Measurements from ENCODE around the gene ANKRD60. TPM values are rescaled to one million over a fixed set of nuclear protein-coding genes. Genes with fewer than 3 reads are reported as not detected.
A peak's percentile ranks its signal among the peaks of the same experiment; 100 is the strongest.

ANKRD60 gene
- total RNA-seq, 4 donors from 2014 or later, result not detected

GRCh38 chr20:58271606-58272351, 43.3 kb upstream of the ANKRD60 start:
- WGBS, 2 donors (ENCODE audit: low coverage in 1 of 2), result 70 to 78% methylated on average over 6 to 9 of the region's 9 CpGs
- H3K4me3 ChIP-seq, result no peak overlapping the region
- DNase-seq, result no peak
- H3K4me1 ChIP-seq, result peaks cover 0 to 30% (median 8%) of the 10 kb centered on the region in 4 donors
- TF ChIP-seq POLR2A (IDR thresholded peaks at IDR 0.05) (no peak), EP300 (IDR thresholded peaks at IDR 0.05; ENCODE audit: low read depth) (no peak), POLR2AphosphoS5 (IDR thresholded peaks at IDR 0.05) (no peak)
- TF ChIP-seq, protein P1, sequence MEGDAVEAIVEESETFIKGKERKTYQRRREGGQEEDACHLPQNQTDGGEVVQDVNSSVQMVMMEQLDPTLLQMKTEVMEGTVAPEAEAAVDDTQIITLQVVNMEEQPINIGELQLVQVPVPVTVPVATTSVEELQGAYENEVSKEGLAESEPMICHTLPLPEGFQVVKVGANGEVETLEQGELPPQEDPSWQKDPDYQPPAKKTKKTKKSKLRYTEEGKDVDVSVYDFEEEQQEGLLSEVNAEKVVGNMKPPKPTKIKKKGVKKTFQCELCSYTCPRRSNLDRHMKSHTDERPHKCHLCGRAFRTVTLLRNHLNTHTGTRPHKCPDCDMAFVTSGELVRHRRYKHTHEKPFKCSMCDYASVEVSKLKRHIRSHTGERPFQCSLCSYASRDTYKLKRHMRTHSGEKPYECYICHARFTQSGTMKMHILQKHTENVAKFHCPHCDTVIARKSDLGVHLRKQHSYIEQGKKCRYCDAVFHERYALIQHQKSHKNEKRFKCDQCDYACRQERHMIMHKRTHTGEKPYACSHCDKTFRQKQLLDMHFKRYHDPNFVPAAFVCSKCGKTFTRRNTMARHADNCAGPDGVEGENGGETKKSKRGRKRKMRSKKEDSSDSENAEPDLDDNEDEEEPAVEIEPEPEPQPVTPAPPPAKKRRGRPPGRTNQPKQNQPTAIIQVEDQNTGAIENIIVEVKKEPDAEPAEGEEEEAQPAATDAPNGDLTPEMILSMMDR (IDR thresholded peaks at IDR 0.05), result no peak
- peaks cover 0 to 4% of the 10 kb centered on the region in 2 donors for H3K9me3 ChIP-seq
- H3K27me3 ChIP-seq, result no peaks in the 10 kb centered on the region
- in situ Hi-C loops (cut with MboI; ENCODE audit: low pct_ligation_motif_present in 1 of 4, low pct_unique_long_range_greater_than_20kb in 1 of 4, low sequenced_read_pairs in 3 of 4), result no loop called here
- H3K27ac ChIP-seq, result no peak overlapping the region
- H3K36me3 ChIP-seq, result no peaks in the 10 kb centered on the region
- intact Hi-C loops (cut with DNase I; ENCODE audit: low total_unique reads), result no loop called here

- TF ChIP-seq POLR2A (IDR thresholded peaks at IDR 0.05) (no peak), EP300 (IDR thresholded peaks at IDR 0.05; ENCODE audit: low read depth) (no peak), POLR2AphosphoS5 (IDR thresholded peaks at IDR 0.05) (no peak)
Observed at GRCh38 chr20:58268936-58269619, 40.6 kb upstream of the ANKRD60 start.

GRCh38 chr20:58268421-58268821, 40.0 kb upstream of the ANKRD60 start:
- in situ Hi-C loops (cut with MboI; ENCODE audit: low pct_ligation_motif_present in 1 of 4, low pct_unique_long_range_greater_than_20kb in 1 of 4, low sequenced_read_pairs in 3 of 4) (no loop called here), intact Hi-C loops (cut with DNase I; ENCODE audit: low total_unique reads) (no loop called here)
- DNase-seq, result peak; percentile 34

More at GRCh38 chr20:58268936-58269619, 40.6 kb upstream of the ANKRD60 start:
- no peak for DNase-seq
- H3K27ac ChIP-seq, result peak overlapping the region in 3 of 4 donors; percentile 28 to 59 (median 48)
- peaks cover 0 to 2% of the 10 kb centered on the region in 2 donors for H3K9me3 ChIP-seq
- peaks cover 0 to 38% (median 12%) of the 10 kb centered on the region in 4 donors for H3K4me1 ChIP-seq
- no peaks in the 10 kb centered on the region for H3K27me3 ChIP-seq
- WGBS, 2 donors (ENCODE audit: low coverage in 1 of 2), result 81 to 87% methylated on average over 8 to 13 of the region's 13 CpGs
- in situ Hi-C loops (cut with MboI; ENCODE audit: low pct_ligation_motif_present in 1 of 4, low pct_unique_long_range_greater_than_20kb in 1 of 4, low sequenced_read_pairs in 3 of 4) (no loop called here), intact Hi-C loops (cut with DNase I; ENCODE audit: low total_unique reads) (no loop called here)
- H3K36me3 ChIP-seq, result no peaks in the 10 kb centered on the region
- no peak overlapping the region for H3K4me3 ChIP-seq

DNA sequence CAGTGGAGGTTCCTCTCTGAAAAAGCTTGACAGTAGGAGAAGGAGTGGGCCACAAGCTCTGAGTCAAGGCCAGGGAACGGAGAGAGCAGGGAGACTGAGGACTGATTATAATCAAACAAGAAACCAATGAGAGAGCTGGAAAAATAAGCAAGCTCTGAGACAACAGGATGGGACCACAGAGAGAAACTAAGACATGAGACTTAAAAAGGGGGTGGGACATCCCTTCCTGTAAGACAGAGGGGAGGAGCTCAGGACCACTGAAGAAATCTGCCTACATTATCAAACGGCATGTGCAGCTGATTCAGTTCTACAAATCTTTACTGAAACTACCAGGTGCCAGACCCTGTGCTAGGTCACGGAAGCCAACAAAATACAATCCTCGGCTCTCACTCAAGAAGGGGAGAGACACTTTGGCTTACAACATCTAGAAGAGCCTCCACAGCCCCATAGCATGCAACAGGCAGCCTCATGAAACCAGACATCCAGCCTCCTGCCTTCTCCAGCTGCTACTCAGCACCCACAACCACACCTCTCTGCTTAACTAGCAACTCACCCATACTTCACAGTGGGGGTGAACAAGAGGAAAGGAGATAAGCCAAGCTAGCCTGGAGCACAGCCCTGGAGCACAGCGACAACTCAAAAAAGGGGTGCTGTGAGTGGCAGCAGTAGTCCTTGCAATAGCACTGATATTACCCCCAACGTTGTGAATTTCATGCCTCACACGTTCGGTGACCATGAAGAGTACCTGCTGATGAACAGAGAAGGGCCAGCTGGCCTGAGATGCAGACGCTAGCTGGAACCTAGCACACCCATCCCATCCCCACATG, 39.1 kb upstream of the ANKRD60 start:
- in situ Hi-C loops (cut with MboI; ENCODE audit: low pct_ligation_motif_present in 1 of 4, low pct_unique_long_range_greater_than_20kb in 1 of 4, low sequenced_read_pairs in 3 of 4) (no loop called here), intact Hi-C loops (cut with DNase I; ENCODE audit: low total_unique reads) (no loop called here)
- TF ChIP-seq EP300 (IDR thresholded peaks at IDR 0.05; ENCODE audit: low read depth) (no peak), POLR2A (IDR thresholded peaks at IDR 0.05) (no peak)
- TF ChIP-seq, protein P1 (IDR thresholded peaks at IDR 0.05), result no peak
- DNase-seq, result no peak
- Histone ChIP-seq H3K4me3 (no peak overlapping the region), H3K4me1 (peaks cover 0 to 40% (median 13%) of the 10 kb centered on the region in 4 donors), H3K36me3 (no peaks in the 10 kb centered on the region), H3K9me3 (no peaks in the 10 kb centered on the region), H3K27me3 (no peaks in the 10 kb centered on the region), H3K27ac (peak overlapping the region in 1 of 4 donors; percentile 59)
- WGBS, 2 donors (ENCODE audit: low coverage in 1 of 2), result 83 to 96% methylated on average over 3 to 9 of the region's 9 CpGs

More at GRCh38 chr20:58268421-58268821, 40.0 kb upstream of the ANKRD60 start:
- H3K9me3 ChIP-seq, result no peaks in the 10 kb centered on the region
- H3K27me3 ChIP-seq, result no peaks in the 10 kb centered on the region
- H3K4me3 ChIP-seq, result no peak overlapping the region
- H3K36me3 ChIP-seq, result no peaks in the 10 kb centered on the region
- peaks cover 0 to 40% (median 13%) of the 10 kb centered on the region in 4 donors for H3K4me1 ChIP-seq
- no peak for TF ChIP-seq EP300 (IDR thresholded peaks at IDR 0.05; ENCODE audit: low read depth)
- no peak for TF ChIP-seq POLR2A (IDR thresholded peaks at IDR 0.05)
- no peak for TF ChIP-seq POLR2AphosphoS5 (IDR thresholded peaks at IDR 0.05)
- TF ChIP-seq, protein P1 (IDR thresholded peaks at IDR 0.05), result no peak
- peak overlapping the region in 3 of 4 donors; percentile 28 to 59 (median 48) for H3K27ac ChIP-seq
- whole genome bisulfite sequencing, 2 donors (ENCODE audit: low coverage in 1 of 2), result 71 to 73% methylated on average over 4 to 7 of the region's 7 CpGs

Data from transverse colon (tissue), 4 donors.